Measurements from ENCODE around the gene LRBA. TPM values are rescaled to one million over a fixed set of nuclear protein-coding genes. Genes with fewer than 3 reads are reported as not detected.

LRBA gene
- total RNA-seq, 1 donor from 2014 or later: 68.0 TPM

DNA sequence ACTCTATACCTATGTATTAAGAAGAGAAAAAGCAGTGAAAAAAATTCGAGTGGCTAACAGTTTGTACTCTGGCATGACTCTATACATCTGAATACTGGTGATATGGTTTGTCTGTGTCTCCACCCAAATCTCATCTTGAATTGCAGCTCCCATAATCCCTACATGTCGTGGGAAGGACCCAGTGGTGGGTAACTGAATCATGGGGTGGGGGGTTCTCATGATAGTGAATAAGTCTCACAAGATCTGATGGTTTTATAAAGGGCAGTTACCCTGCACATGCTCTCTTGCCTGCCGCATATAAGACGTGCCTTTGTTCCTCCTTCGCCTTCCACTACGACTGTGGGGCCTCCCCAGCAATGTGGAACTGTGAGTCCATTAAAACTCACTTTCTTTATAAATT lies 70.4 kb downstream of the LRBA start:
- H3K36me3 ChIP-seq: no peaks in the 10 kb centered on the region
- no peak overlapping the region for H3K4me3 ChIP-seq
- intact Hi-C loops (cut with DNase I): no loop called here
- H3K9me3 ChIP-seq: no peaks in the 10 kb centered on the region
- no peak for DNase-seq (ENCODE audit: extremely low spot score in 2 of 2)
- no peaks in the 10 kb centered on the region for H3K27me3 ChIP-seq
- TF ChIP-seq, protein P1, sequence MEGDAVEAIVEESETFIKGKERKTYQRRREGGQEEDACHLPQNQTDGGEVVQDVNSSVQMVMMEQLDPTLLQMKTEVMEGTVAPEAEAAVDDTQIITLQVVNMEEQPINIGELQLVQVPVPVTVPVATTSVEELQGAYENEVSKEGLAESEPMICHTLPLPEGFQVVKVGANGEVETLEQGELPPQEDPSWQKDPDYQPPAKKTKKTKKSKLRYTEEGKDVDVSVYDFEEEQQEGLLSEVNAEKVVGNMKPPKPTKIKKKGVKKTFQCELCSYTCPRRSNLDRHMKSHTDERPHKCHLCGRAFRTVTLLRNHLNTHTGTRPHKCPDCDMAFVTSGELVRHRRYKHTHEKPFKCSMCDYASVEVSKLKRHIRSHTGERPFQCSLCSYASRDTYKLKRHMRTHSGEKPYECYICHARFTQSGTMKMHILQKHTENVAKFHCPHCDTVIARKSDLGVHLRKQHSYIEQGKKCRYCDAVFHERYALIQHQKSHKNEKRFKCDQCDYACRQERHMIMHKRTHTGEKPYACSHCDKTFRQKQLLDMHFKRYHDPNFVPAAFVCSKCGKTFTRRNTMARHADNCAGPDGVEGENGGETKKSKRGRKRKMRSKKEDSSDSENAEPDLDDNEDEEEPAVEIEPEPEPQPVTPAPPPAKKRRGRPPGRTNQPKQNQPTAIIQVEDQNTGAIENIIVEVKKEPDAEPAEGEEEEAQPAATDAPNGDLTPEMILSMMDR (IDR thresholded peaks at IDR 0.05): no peak
- no peak for TF ChIP-seq POLR2AphosphoS5 (IDR thresholded peaks at IDR 0.05; ENCODE audit: insufficient read depth in 1 of 2, low read depth in 1 of 2)
- TF ChIP-seq POLR2A (IDR thresholded peaks at IDR 0.05): no peak
- no peaks in the 10 kb centered on the region for H3K4me1 ChIP-seq
- no peak overlapping the region for H3K27ac ChIP-seq

- peaks cover 7% of the 10 kb centered on the region for H3K4me1 ChIP-seq
- H3K27me3 ChIP-seq: no peaks in the 10 kb centered on the region
- no peak for DNase-seq (ENCODE audit: extremely low spot score in 2 of 2)
- H3K36me3 ChIP-seq: no peaks in the 10 kb centered on the region
- TF ChIP-seq POLR2AphosphoS5 (IDR thresholded peaks at IDR 0.05; ENCODE audit: insufficient read depth in 1 of 2, low read depth in 1 of 2): no peak
- TF ChIP-seq, protein P1 (IDR thresholded peaks at IDR 0.05): no peak
- TF ChIP-seq POLR2A (IDR thresholded peaks at IDR 0.05): no peak
- H3K4me3 ChIP-seq: no peak overlapping the region
- H3K9me3 ChIP-seq: no peaks in the 10 kb centered on the region
- intact Hi-C loops (cut with DNase I): no loop called here
- no peak overlapping the region for H3K27ac ChIP-seq
These were observed 71.3 kb downstream of the LRBA start for GRCh38 chr4:150943818-150944217.

DNA sequence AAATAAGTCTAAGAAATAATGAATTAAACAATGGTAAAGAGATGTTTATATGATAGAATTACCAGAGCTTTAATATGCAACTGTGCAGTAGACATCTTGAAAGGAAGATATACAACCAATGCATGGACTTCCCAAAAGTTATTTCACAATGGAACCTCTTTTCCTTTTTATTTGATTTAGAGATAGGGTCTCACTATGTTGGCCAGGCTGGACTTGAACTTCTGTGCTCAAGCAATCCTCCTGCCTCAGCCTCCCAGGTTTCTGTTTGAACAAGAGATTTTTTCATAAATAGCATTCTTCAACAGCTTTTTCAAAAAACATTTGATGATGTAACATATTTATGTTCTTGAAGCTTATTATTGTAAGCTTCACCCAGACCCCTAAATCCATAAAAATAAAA lies 72.0 kb downstream of the LRBA start:
- H3K9me3 ChIP-seq: no peaks in the 10 kb centered on the region
- DNase-seq (ENCODE audit: extremely low spot score in 2 of 2): no peak
- TF ChIP-seq POLR2A (IDR thresholded peaks at IDR 0.05) (no peak), POLR2AphosphoS5 (IDR thresholded peaks at IDR 0.05; ENCODE audit: insufficient read depth in 1 of 2, low read depth in 1 of 2) (no peak)

GRCh38 chr4:150942539-150942938 lies 72.5 kb downstream of the LRBA start:
- peaks cover 15% of the 10 kb centered on the region for H3K4me1 ChIP-seq
- H3K4me3 ChIP-seq: no peak overlapping the region
- TF ChIP-seq POLR2AphosphoS5 (IDR thresholded peaks at IDR 0.05; ENCODE audit: insufficient read depth in 1 of 2, low read depth in 1 of 2) (no peak), POLR2A (IDR thresholded peaks at IDR 0.05) (no peak)
- TF ChIP-seq, protein P1 (IDR thresholded peaks at IDR 0.05): no peak
- no peaks in the 10 kb centered on the region for H3K27me3 ChIP-seq
- no peak for DNase-seq (ENCODE audit: extremely low spot score in 2 of 2)
- H3K36me3 ChIP-seq: no peaks in the 10 kb centered on the region
- no peaks in the 10 kb centered on the region for H3K9me3 ChIP-seq
- intact Hi-C loops (cut with DNase I): no loop called here
- H3K27ac ChIP-seq: no peak overlapping the region

More for the DNA sequence above, 72.0 kb downstream of the LRBA start:
- H3K36me3 ChIP-seq: no peaks in the 10 kb centered on the region
- peaks cover 14% of the 10 kb centered on the region for H3K4me1 ChIP-seq
- no peaks in the 10 kb centered on the region for H3K27me3 ChIP-seq
- H3K27ac ChIP-seq: no peak overlapping the region
- intact Hi-C loops (cut with DNase I): no loop called here
- H3K4me3 ChIP-seq: no peak overlapping the region

- no peaks in the 10 kb centered on the region for H3K9me3 ChIP-seq
- no peak for DNase-seq (ENCODE audit: extremely low spot score in 2 of 2)
- no peaks in the 10 kb centered on the region for H3K36me3 ChIP-seq
- no peak overlapping the region for H3K4me3 ChIP-seq
- H3K27me3 ChIP-seq: no peaks in the 10 kb centered on the region
- intact Hi-C loops (cut with DNase I): no loop called here
- H3K4me1 ChIP-seq: peaks cover 15% of the 10 kb centered on the region
- TF ChIP-seq POLR2AphosphoS5 (IDR thresholded peaks at IDR 0.05; ENCODE audit: insufficient read depth in 1 of 2, low read depth in 1 of 2) (no peak), POLR2A (IDR thresholded peaks at IDR 0.05) (no peak)
- TF ChIP-seq, protein P1 (IDR thresholded peaks at IDR 0.05): no peak
- no peak overlapping the region for H3K27ac ChIP-seq
These were observed 75.0 kb downstream of the LRBA start for GRCh38 chr4:150940123-150940522.
